Small intestine (tissue), 7 donors: ENCODE data around the gene SORCS1. TPM values are rescaled to one million over a fixed set of nuclear protein-coding genes. Genes with fewer than 3 reads are reported as not detected.

ENCODE experiments used
- DNase-seq, 2 donors: peaks; one replicate each; pipeline versions ENCODE4 v3.0.0 to v3.0.0-alpha.2; 2013
- FAIRE-seq: peaks from 2 replicates; lab custom pipeline; 2012; peaks lifted over from hg19 to GRCh38; lab: Jason Lieb, UNC
- H3K27ac ChIP-seq, 3 donors: one replicate each; pipeline ENCODE4 v1.5.1; 2013; ENCODE audit warnings: low read length in 2 of 3, mild to moderate bottlenecking in 2 of 3, control low read depth in 1 of 3, inconsistent platforms in 1 of 3, low read depth in 1 of 3, moderate library complexity in 1 of 3
- H3K27me3 ChIP-seq, 3 donors: one replicate each; pipeline ENCODE4 v1.6.1; 2013; ENCODE audit warnings: low read length in 3 of 3, inconsistent platforms in 1 of 3; ENCODE audit not compliant: control insufficient read depth in 3 of 3, insufficient read depth in 3 of 3
- H3K36me3 ChIP-seq, 3 donors: one replicate each; pipeline ENCODE4 v1.6.1; 2013; ENCODE audit warnings: low read length in 3 of 3, inconsistent platforms in 1 of 3, low read depth in 1 of 3, mild to moderate bottlenecking in 1 of 3, moderate library complexity in 1 of 3; ENCODE audit not compliant: control insufficient read depth in 3 of 3, insufficient read depth in 2 of 3
- H3K4me1 ChIP-seq, 3 donors: one replicate each; pipeline ENCODE4 v1.6.1; 2013; ENCODE audit warnings: low read length in 2 of 3, inconsistent platforms in 1 of 3, low read depth in 1 of 3, mild to moderate bottlenecking in 1 of 3, moderate library complexity in 1 of 3; ENCODE audit not compliant: control insufficient read depth in 3 of 3, insufficient read depth in 2 of 3
- H3K4me3 ChIP-seq, 3 donors: one replicate each; pipeline ENCODE4 v1.5.1; 2013; ENCODE audit warnings: low read length in 3 of 3, control low read depth in 1 of 3, inconsistent platforms in 1 of 3, low read depth in 1 of 3, mild to moderate bottlenecking in 1 of 3, moderate library complexity in 1 of 3
- H3K9me3 ChIP-seq, 2 donors: one replicate each; pipeline ENCODE4 v1.6.1; 2013; ENCODE audit warnings: low read depth in 1 of 2, low read length in 1 of 2; ENCODE audit not compliant: control insufficient read depth in 2 of 2, insufficient read depth in 1 of 2
- WGBS, 3 donors: extraction: QIAGEN DNeasy Blood & Tissue Kit; methylation state at CpG; one replicate each; pipeline ENCODE4 v1.1.7; 2013; 5-methylcytosine and 5-hydroxymethylcytosine counted together
- polyA plus RNA-seq, 4 donors: library from polyadenylated mRNA; stranded (reverse) in 3 of 4; unstranded in 1 of 4; fragments of 200-250 nt in 3 of 4; fragments of 120-200 nt in 1 of 4; gene quantifications; one replicate each; pipeline versions ENCODE4 v1.2.1 to v1.2.3, GENCODE V29; 2013
- donor health status: healthy with polysubstance abuse.
- donor health status: control.
- donor health status: control.
- donor health status: Bipolar disorder and iron deficiency.
- donor health status: healthy.

Gene SORCS1
- polyA plus RNA-seq, 4 donors: under 0.01 to 1.4 (median 1.3) TPM; not detected in 1

GRCh38 chr10:106566873-106567272, 597.6 kb downstream of the SORCS1 start:
- FAIRE-seq: no peak
- DNase-seq: no peak
- 63 to 80% (median 77%) methylated on average over 3 of the region's 3 CpGs for WGBS, 3 donors

GRCh38 chr10:106565546-106565945, 599.0 kb downstream of the SORCS1 start:
- DNase-seq (no peak), FAIRE-seq (no peak)
- 87 to 91% (median 91%) methylated on average over 3 of the region's 3 CpGs for WGBS, 3 donors
- H3K4me3 ChIP-seq: no peak overlapping the region
- no peaks in the 10 kb centered on the region for H3K36me3 ChIP-seq
- no peak overlapping the region for H3K27ac ChIP-seq
- H3K9me3 ChIP-seq: no peaks in the 10 kb centered on the region
- H3K4me1 ChIP-seq: no peaks in the 10 kb centered on the region
- H3K27me3 ChIP-seq: no peaks in the 10 kb centered on the region

More at GRCh38 chr10:106566873-106567272, 597.6 kb downstream of the SORCS1 start:
- Histone ChIP-seq H3K36me3 (no peaks in the 10 kb centered on the region), H3K27ac (no peak overlapping the region), H3K9me3 (no peaks in the 10 kb centered on the region), H3K4me3 (no peak overlapping the region), H3K4me1 (no peaks in the 10 kb centered on the region), H3K27me3 (no peaks in the 10 kb centered on the region)

- Histone ChIP-seq H3K9me3 (no peaks in the 10 kb centered on the region), H3K27me3 (no peaks in the 10 kb centered on the region), H3K36me3 (no peaks in the 10 kb centered on the region), H3K4me3 (no peak overlapping the region), H3K27ac (no peak overlapping the region), H3K4me1 (no peaks in the 10 kb centered on the region)
- DNase-seq (no peak), FAIRE-seq (no peak)
- 39 to 58% (median 43%) methylated on average over 3 of the region's 3 CpGs for WGBS, 3 donors
Measured at GRCh38 chr10:106563384-106563783, 601.1 kb downstream of the SORCS1 start.

GRCh38 chr10:106560925-106561640, 603.4 kb downstream of the SORCS1 start:
- Histone ChIP-seq H3K9me3 (no peaks in the 10 kb centered on the region), H3K36me3 (no peaks in the 10 kb centered on the region), H3K27ac (no peak overlapping the region), H3K4me1 (no peaks in the 10 kb centered on the region), H3K4me3 (no peak overlapping the region), H3K27me3 (no peaks in the 10 kb centered on the region)
- no peak for DNase-seq
- 89 to 94% (median 91%) methylated on average over 5 of the region's 5 CpGs for WGBS, 3 donors
- FAIRE-seq: no peak

GRCh38 chr10:106559442-106559841, 605.1 kb downstream of the SORCS1 start:
- H3K27me3 ChIP-seq: no peaks in the 10 kb centered on the region
- H3K27ac ChIP-seq: no peak overlapping the region
- FAIRE-seq (no peak), DNase-seq (no peak)
- no peak overlapping the region for H3K4me3 ChIP-seq
- H3K9me3 ChIP-seq: no peaks in the 10 kb centered on the region
- H3K36me3 ChIP-seq: no peaks in the 10 kb centered on the region
- H3K4me1 ChIP-seq: no peaks in the 10 kb centered on the region
- 87 to 91% (median 89%) methylated on average over 3 of the region's 3 CpGs for WGBS, 3 donors

- DNase-seq: no peak
- WGBS, 3 donors: 56 to 67% (median 65%) methylated on average over 7 of the region's 7 CpGs
- H3K4me3 ChIP-seq: no peak overlapping the region
- H3K9me3 ChIP-seq: no peaks in the 10 kb centered on the region
- H3K27ac ChIP-seq: no peak overlapping the region
- no peaks in the 10 kb centered on the region for H3K36me3 ChIP-seq
- H3K4me1 ChIP-seq: no peaks in the 10 kb centered on the region
- no peaks in the 10 kb centered on the region for H3K27me3 ChIP-seq
- no peak for FAIRE-seq
Measured at GRCh38 chr10:106557951-106558733, 606.4 kb downstream of the SORCS1 start.

GRCh38 chr10:106557053-106557452, 607.5 kb downstream of the SORCS1 start:
- Histone ChIP-seq H3K27me3 (no peaks in the 10 kb centered on the region), H3K27ac (no peak overlapping the region), H3K4me1 (no peaks in the 10 kb centered on the region), H3K36me3 (no peaks in the 10 kb centered on the region), H3K9me3 (no peaks in the 10 kb centered on the region), H3K4me3 (no peak overlapping the region)
- FAIRE-seq: no peak
- DNase-seq: no peak

- Histone ChIP-seq H3K27ac (no peak overlapping the region), H3K4me1 (no peaks in the 10 kb centered on the region), H3K36me3 (no peaks in the 10 kb centered on the region), H3K9me3 (no peaks in the 10 kb centered on the region), H3K4me3 (no peak overlapping the region), H3K27me3 (no peaks in the 10 kb centered on the region)
- WGBS, 3 donors: 61 to 85% (median 85%) methylated on average over 2 of the region's 2 CpGs
- FAIRE-seq (no peak), DNase-seq (no peak)
Measured at GRCh38 chr10:106555599-106555998, 608.9 kb downstream of the SORCS1 start.
